ENCODE measurements around the gene TRAPPC5.
"Not testable (repeated sequence)": the region's sequence is repeated elsewhere in the genome, so short reads cannot be mapped to it uniquely, and the experiment has no call there.

TRAPPC5 gene

GRCh38 chr19:7680606-7681339, at the start of gene TRAPPC5:
Gene TRAPPC5 (plus strand): TSS chr19:7680833. CDS start chr19:7682254, 1,421 bp downstream.
- peak; percentile 67 for DNase-seq (ENCODE audit: low spot score)

GRCh38 chr19:7631577-7631976, 49.1 kb upstream of the TRAPPC5 start:
- DNase-seq (ENCODE audit: low spot score): no peak

- no peak for DNase-seq (ENCODE audit: low spot score)
Observed at GRCh38 chr19:7632340-7633203, 48.1 kb upstream of the TRAPPC5 start.

GRCh38 chr19:7633698-7634097, 46.9 kb upstream of the TRAPPC5 start, which contains the start of gene PCP2:
Gene PCP2 (minus strand): TSS chr19:7633719. CDS start chr19:7633457, 262 bp downstream.
- DNase-seq (ENCODE audit: low spot score): no peak

GRCh38 chr19:7635670-7636069, 45.0 kb upstream of the TRAPPC5 start:
- DNase-seq (ENCODE audit: low spot score): no peak

GRCh38 chr19:7636317-7636690, 44.3 kb upstream of the TRAPPC5 start:
- DNase-seq (ENCODE audit: low spot score): no peak

- no peak for DNase-seq (ENCODE audit: low spot score)
Observed at GRCh38 chr19:7636691-7637373, 43.8 kb upstream of the TRAPPC5 start, which contains the start of gene STXBP2. Gene STXBP2 (plus strand): TSS chr19:7637110. CDS start chr19:7637150, 40 bp downstream.

- DNase-seq (ENCODE audit: low spot score): no peak
Observed at GRCh38 chr19:7637374-7638256, 43.0 kb upstream of the TRAPPC5 start.

- no peak for DNase-seq (ENCODE audit: low spot score)
Observed at GRCh38 chr19:7638802-7639465, 41.7 kb upstream of the TRAPPC5 start.

- no peak for DNase-seq (ENCODE audit: low spot score)
Observed at GRCh38 chr19:7639863-7640348, 40.7 kb upstream of the TRAPPC5 start.

GRCh38 chr19:7640803-7641202, 39.8 kb upstream of the TRAPPC5 start:
- DNase-seq (ENCODE audit: low spot score): no peak

GRCh38 chr19:7641290-7642276, 39.0 kb upstream of the TRAPPC5 start:
- DNase-seq (ENCODE audit: low spot score): no peak

GRCh38 chr19:7642295-7643030, 38.2 kb upstream of the TRAPPC5 start:
- DNase-seq (ENCODE audit: low spot score): no peak

GRCh38 chr19:7643031-7643415, 37.6 kb upstream of the TRAPPC5 start:
- DNase-seq (ENCODE audit: low spot score): no peak

- not testable (repeated sequence) for DNase-seq (ENCODE audit: low spot score)
Observed at GRCh38 chr19:7643629-7644549, 36.7 kb upstream of the TRAPPC5 start.

- no peak for DNase-seq (ENCODE audit: low spot score)
Observed at GRCh38 chr19:7644550-7644877, 36.1 kb upstream of the TRAPPC5 start.

GRCh38 chr19:7645163-7645562, 35.5 kb upstream of the TRAPPC5 start:
- DNase-seq (ENCODE audit: low spot score): no peak
